ENCODE data around the gene FANCM.

Gene FANCM

DNA sequence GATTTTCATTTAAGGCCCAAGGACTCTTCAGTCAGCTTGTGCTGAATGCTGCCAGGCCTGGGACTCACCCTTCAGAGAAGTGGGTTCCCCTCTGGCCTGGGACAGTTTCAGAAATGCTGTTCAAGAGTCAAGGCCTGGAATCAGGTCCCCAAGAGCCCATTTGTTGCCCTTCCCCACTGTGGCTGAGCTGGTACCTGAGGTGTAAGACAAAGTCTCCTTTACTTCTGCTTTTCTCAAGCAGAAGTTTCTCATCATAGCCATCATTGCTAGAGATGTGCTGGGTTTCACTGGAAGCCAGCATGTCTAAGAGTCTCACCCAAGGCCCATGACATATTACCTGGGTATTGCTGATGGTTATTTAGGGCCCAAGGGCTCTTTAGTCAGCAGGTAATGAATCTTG lies 8.9 kb downstream of the FANCM start:
- Histone ChIP-seq H3K4me3 (ENCODE audit: extremely low read depth, insufficient read depth, low read length, poor library complexity, severe bottlenecking) (no peak overlapping the region), H3K36me3 (ENCODE audit: control insufficient read depth, insufficient read depth, low read length) (peaks cover 22% of the 10 kb centered on the region), H3K9me3 (ENCODE audit: control insufficient read depth, low read length) (no peaks in the 10 kb centered on the region), H3K4me1 (ENCODE audit: control insufficient read depth, insufficient read depth, low read length, poor library complexity, severe bottlenecking) (no peaks in the 10 kb centered on the region), H3K27ac (ENCODE audit: low read depth, low read length, severe bottlenecking) (no peak overlapping the region)

DNA sequence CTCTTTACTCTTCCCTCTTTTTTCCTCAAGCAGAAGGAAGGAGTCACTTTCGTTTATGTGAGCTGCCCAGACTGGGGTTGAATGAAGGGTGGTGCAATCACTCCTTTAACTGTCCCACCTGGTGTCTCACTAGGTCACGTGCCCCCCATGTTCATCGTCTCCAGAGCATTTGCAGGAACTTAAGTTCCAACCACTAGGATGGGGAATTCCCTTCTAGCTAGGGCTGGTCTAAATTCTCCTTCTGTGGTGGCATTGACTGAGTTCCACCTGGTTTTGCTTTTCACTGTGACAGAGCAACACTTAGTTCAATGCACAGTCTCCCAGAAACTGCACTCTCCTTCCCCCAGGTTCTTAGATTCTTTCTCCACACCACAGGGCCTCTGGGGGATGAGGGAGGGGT lies 9.5 kb downstream of the FANCM start:
- 86 to 100% methylated on average over 2 of the region's 3 CpGs for WGBS, 2 experiments (ENCODE audit: insufficient coverage in 2 of 2)
- Histone ChIP-seq H3K9me3 (ENCODE audit: control insufficient read depth, low read length) (no peaks in the 10 kb centered on the region), H3K36me3 (ENCODE audit: control insufficient read depth, insufficient read depth, low read length) (peaks cover 23% of the 10 kb centered on the region), H3K4me1 (ENCODE audit: control insufficient read depth, insufficient read depth, low read length, poor library complexity, severe bottlenecking) (no peaks in the 10 kb centered on the region), H3K4me3 (ENCODE audit: extremely low read depth, insufficient read depth, low read length, poor library complexity, severe bottlenecking) (no peak overlapping the region), H3K27ac (ENCODE audit: low read depth, low read length, severe bottlenecking) (no peak overlapping the region)

DNA sequence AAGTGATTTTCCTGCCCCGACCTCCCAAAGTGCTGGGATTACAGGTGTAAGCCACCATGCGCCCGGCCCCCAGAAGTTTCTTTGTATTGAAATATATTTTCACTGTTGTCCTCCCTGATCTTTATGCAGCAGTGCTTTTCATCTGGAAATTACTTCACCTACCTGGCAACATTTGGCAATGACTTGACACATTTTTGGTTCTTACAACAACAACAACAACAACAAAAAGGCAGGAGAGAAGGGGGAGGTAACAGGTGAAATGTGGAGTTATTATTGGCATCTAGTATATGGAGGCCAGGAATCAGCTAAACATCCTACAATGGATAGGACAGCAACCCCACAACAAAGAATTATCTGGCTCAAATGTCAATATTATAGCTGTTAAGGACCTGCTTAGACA lies 13.9 kb downstream of the FANCM start:
- H3K4me1 ChIP-seq (ENCODE audit: control insufficient read depth, insufficient read depth, low read length, poor library complexity, severe bottlenecking) = no peaks in the 10 kb centered on the region
- H3K27ac ChIP-seq (ENCODE audit: low read depth, low read length, severe bottlenecking) = no peak overlapping the region
- no peak overlapping the region for H3K4me3 ChIP-seq (ENCODE audit: extremely low read depth, insufficient read depth, low read length, poor library complexity, severe bottlenecking)
- peaks cover 26% of the 10 kb centered on the region for H3K36me3 ChIP-seq (ENCODE audit: control insufficient read depth, insufficient read depth, low read length)
- WGBS, 2 experiments (ENCODE audit: insufficient coverage in 2 of 2) = 38 to 93% methylated on average over 1 to 3 of the region's 3 CpGs
- H3K9me3 ChIP-seq (ENCODE audit: control insufficient read depth, low read length) = no peaks in the 10 kb centered on the region

- H3K9me3 ChIP-seq (ENCODE audit: control insufficient read depth, low read length) = no peaks in the 10 kb centered on the region
- H3K4me1 ChIP-seq (ENCODE audit: control insufficient read depth, insufficient read depth, low read length, poor library complexity, severe bottlenecking) = no peaks in the 10 kb centered on the region
- 82 to 88% methylated on average over 2 of the region's 4 CpGs for WGBS, 2 experiments (ENCODE audit: insufficient coverage in 2 of 2)
- H3K27ac ChIP-seq (ENCODE audit: low read depth, low read length, severe bottlenecking) = no peak overlapping the region
- H3K4me3 ChIP-seq (ENCODE audit: extremely low read depth, insufficient read depth, low read length, poor library complexity, severe bottlenecking) = no peak overlapping the region
- peaks cover 18% of the 10 kb centered on the region for H3K36me3 ChIP-seq (ENCODE audit: control insufficient read depth, insufficient read depth, low read length)
Observed at GRCh38 chr14:45150386-45150890, 14.7 kb downstream of the FANCM start.

- Histone ChIP-seq H3K4me1 (ENCODE audit: control insufficient read depth, insufficient read depth, low read length, poor library complexity, severe bottlenecking) (no peaks in the 10 kb centered on the region), H3K27ac (ENCODE audit: low read depth, low read length, severe bottlenecking) (no peak overlapping the region), H3K4me3 (ENCODE audit: extremely low read depth, insufficient read depth, low read length, poor library complexity, severe bottlenecking) (no peak overlapping the region), H3K9me3 (ENCODE audit: control insufficient read depth, low read length) (no peaks in the 10 kb centered on the region), H3K36me3 (ENCODE audit: control insufficient read depth, insufficient read depth, low read length) (peaks cover 18% of the 10 kb centered on the region)
Observed at GRCh38 chr14:45156067-45156466, 20.3 kb downstream of the FANCM start.

GRCh38 chr14:45169906-45170305 lies 34.2 kb downstream of the FANCM start:
- no peaks in the 10 kb centered on the region for H3K4me1 ChIP-seq (ENCODE audit: control insufficient read depth, insufficient read depth, low read length, poor library complexity, severe bottlenecking)
- no peaks in the 10 kb centered on the region for H3K9me3 ChIP-seq (ENCODE audit: control insufficient read depth, low read length)
- H3K36me3 ChIP-seq (ENCODE audit: control insufficient read depth, insufficient read depth, low read length) = peaks cover 13% of the 10 kb centered on the region
- no peak overlapping the region for H3K27ac ChIP-seq (ENCODE audit: low read depth, low read length, severe bottlenecking)
- no peak overlapping the region for H3K4me3 ChIP-seq (ENCODE audit: extremely low read depth, insufficient read depth, low read length, poor library complexity, severe bottlenecking)

- Histone ChIP-seq H3K4me3 (ENCODE audit: extremely low read depth, insufficient read depth, low read length, poor library complexity, severe bottlenecking) (no peak overlapping the region), H3K27ac (ENCODE audit: low read depth, low read length, severe bottlenecking) (no peak overlapping the region), H3K36me3 (ENCODE audit: control insufficient read depth, insufficient read depth, low read length) (peaks cover 6% of the 10 kb centered on the region), H3K4me1 (ENCODE audit: control insufficient read depth, insufficient read depth, low read length, poor library complexity, severe bottlenecking) (no peaks in the 10 kb centered on the region), H3K9me3 (ENCODE audit: control insufficient read depth, low read length) (no peaks in the 10 kb centered on the region)
- 94 to 100% methylated on average over 2 to 4 of the region's 5 CpGs for WGBS, 2 experiments (ENCODE audit: insufficient coverage in 2 of 2)
Observed at GRCh38 chr14:45177076-45177475, 41.3 kb downstream of the FANCM start.

DNA sequence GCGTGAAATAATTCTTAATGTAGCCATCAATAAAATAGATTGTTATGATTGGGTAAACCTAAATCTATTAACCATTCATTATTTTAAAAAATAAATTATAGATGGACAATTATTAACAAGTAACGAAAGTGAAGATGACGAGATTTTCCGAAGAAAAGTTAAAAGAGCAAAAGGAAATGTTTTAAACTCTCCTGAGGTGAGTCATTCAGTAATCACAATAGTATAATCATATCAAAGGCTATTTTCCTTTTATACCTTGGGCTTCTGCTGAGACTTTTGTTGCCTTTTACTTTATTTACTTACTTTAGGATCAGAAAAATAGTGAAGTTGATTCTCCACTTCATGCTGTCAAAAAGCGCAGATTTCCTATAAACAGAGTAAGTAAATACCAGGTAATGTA lies 45.6 kb downstream of the FANCM start:
- no CpG with 5 or more reads among the region's 5 CpGs for WGBS, 2 experiments (ENCODE audit: insufficient coverage in 2 of 2)
- Histone ChIP-seq H3K36me3 (ENCODE audit: control insufficient read depth, insufficient read depth, low read length) (no peaks in the 10 kb centered on the region), H3K9me3 (ENCODE audit: control insufficient read depth, low read length) (no peaks in the 10 kb centered on the region), H3K4me3 (ENCODE audit: extremely low read depth, insufficient read depth, low read length, poor library complexity, severe bottlenecking) (no peak overlapping the region), H3K4me1 (ENCODE audit: control insufficient read depth, insufficient read depth, low read length, poor library complexity, severe bottlenecking) (no peaks in the 10 kb centered on the region), H3K27ac (ENCODE audit: low read depth, low read length, severe bottlenecking) (no peak overlapping the region)

GRCh38 chr14:45181806-45182205 lies 46.1 kb downstream of the FANCM start:
- 83 to 95% methylated on average over 2 of the region's 3 CpGs for WGBS, 2 experiments (ENCODE audit: insufficient coverage in 2 of 2)
- Histone ChIP-seq H3K9me3 (ENCODE audit: control insufficient read depth, low read length) (no peaks in the 10 kb centered on the region), H3K36me3 (ENCODE audit: control insufficient read depth, insufficient read depth, low read length) (no peaks in the 10 kb centered on the region), H3K4me1 (ENCODE audit: control insufficient read depth, insufficient read depth, low read length, poor library complexity, severe bottlenecking) (no peaks in the 10 kb centered on the region), H3K27ac (ENCODE audit: low read depth, low read length, severe bottlenecking) (no peak overlapping the region), H3K4me3 (ENCODE audit: extremely low read depth, insufficient read depth, low read length, poor library complexity, severe bottlenecking) (no peak overlapping the region)

GRCh38 chr14:45185100-45185814 lies 49.5 kb downstream of the FANCM start:
- Histone ChIP-seq H3K9me3 (ENCODE audit: control insufficient read depth, low read length) (no peaks in the 10 kb centered on the region), H3K36me3 (ENCODE audit: control insufficient read depth, insufficient read depth, low read length) (peaks cover 13% of the 10 kb centered on the region), H3K4me1 (ENCODE audit: control insufficient read depth, insufficient read depth, low read length, poor library complexity, severe bottlenecking) (no peaks in the 10 kb centered on the region), H3K4me3 (ENCODE audit: extremely low read depth, insufficient read depth, low read length, poor library complexity, severe bottlenecking) (no peak overlapping the region), H3K27ac (ENCODE audit: low read depth, low read length, severe bottlenecking) (no peak overlapping the region)
- no CpG with 5 or more reads among the region's 2 CpGs for WGBS, 2 experiments (ENCODE audit: insufficient coverage in 2 of 2)

DNA sequence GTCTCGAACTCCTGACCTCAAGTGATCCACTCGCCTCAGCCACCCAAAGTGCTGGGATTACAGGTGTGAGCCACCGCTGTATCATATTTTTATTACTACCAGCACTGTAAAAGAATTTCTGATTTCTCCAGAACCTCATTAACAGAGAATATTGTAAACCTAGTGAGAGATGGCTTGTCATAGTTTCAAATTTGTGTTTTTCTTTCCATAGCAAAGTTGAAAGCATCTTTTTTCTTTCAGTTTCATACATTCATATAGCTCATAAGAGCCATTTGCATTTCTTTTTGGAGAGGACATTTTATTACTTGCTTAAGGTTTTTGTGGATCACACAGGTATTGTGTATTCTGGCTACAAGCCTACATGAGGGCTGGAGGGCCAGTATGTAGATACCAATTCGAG lies 59.2 kb downstream of the FANCM start:
- 95% methylated on average over 2 of the region's 4 CpGs; no CpG with 5 or more reads in 1 of the 2 experiments for WGBS, 2 experiments (ENCODE audit: insufficient coverage in 2 of 2)
- Histone ChIP-seq H3K27ac (ENCODE audit: low read depth, low read length, severe bottlenecking) (no peak overlapping the region), H3K4me1 (ENCODE audit: control insufficient read depth, insufficient read depth, low read length, poor library complexity, severe bottlenecking) (peaks cover 5% of the 10 kb centered on the region), H3K9me3 (ENCODE audit: control insufficient read depth, low read length) (no peaks in the 10 kb centered on the region), H3K4me3 (ENCODE audit: extremely low read depth, insufficient read depth, low read length, poor library complexity, severe bottlenecking) (no peak overlapping the region), H3K36me3 (ENCODE audit: control insufficient read depth, insufficient read depth, low read length) (peaks cover 19% of the 10 kb centered on the region)

Data from mesodermal cell (in vitro differentiated cells).